Cardiac fibroblast (primary cell): ENCODE data around the gene C14orf119.
"Not testable (repeated sequence)": the region's sequence is repeated elsewhere in the genome, so short reads cannot be mapped to it uniquely, and the experiment has no call there.

Experiments
- DNase-seq, 2 donors: peaks; one replicate each; pipeline versions ENCODE4 v3.0.0 to v3.0.0-alpha.2; 2010; ENCODE audit warnings: low read depth in 2 of 2
- H3K4me3 ChIP-seq, 2 donors: replicated peaks in 1 of 2; 1 replicate in 1 of 2; 2 replicates in 1 of 2; pipeline ENCODE4 v1.5.1; 2011; ENCODE audit warnings: low read depth in 2 of 2, low read length in 2 of 2, mild to moderate bottlenecking in 2 of 2, moderate library complexity in 1 of 2
- CTCF ChIP-seq: IDR thresholded peaks from one replicate; pipeline ENCODE4 v1.5.1; 2011; ENCODE audit warnings: low read depth, mild to moderate bottlenecking, low read length, inconsistent platforms

Gene C14orf119

GRCh38 chr14:23104070-23104590 is 8.8 kb downstream of the C14orf119 start:
- H3K4me3 ChIP-seq: no peak overlapping the region
- DNase-seq: no peak
- TF ChIP-seq CTCF: no peak

- H3K4me3 ChIP-seq: no peak within 1 kb of the TSS
- TF ChIP-seq CTCF: no peak
- DNase-seq: peak in 1 of 2 donors; percentile 30
Observed at GRCh38 chr14:23104591-23105347, 9.5 kb downstream of the C14orf119 start, which contains the start of gene CIROP. Gene CIROP (minus strand): TSS chr14:23104989. CDS start chr14:23104920, 69 bp downstream.

- DNase-seq: no peak
- TF ChIP-seq CTCF: no peak
- H3K4me3 ChIP-seq: no peak overlapping the region
Observed at GRCh38 chr14:23105348-23105824, 10.1 kb downstream of the C14orf119 start.

GRCh38 chr14:23106747-23107045 is 11.4 kb downstream of the C14orf119 start:
- no peak for DNase-seq
- H3K4me3 ChIP-seq: no peak overlapping the region
- no peak for TF ChIP-seq CTCF

GRCh38 chr14:23107620-23108019 is 12.3 kb downstream of the C14orf119 start:
- H3K4me3 ChIP-seq, DNase-seq: not testable (repeated sequence)

GRCh38 chr14:23108169-23108568 is 12.9 kb downstream of the C14orf119 start:
- not testable (repeated sequence) for H3K4me3 ChIP-seq, DNase-seq

- no peak for DNase-seq
- no peak overlapping the region for H3K4me3 ChIP-seq
- no peak for TF ChIP-seq CTCF
Observed at GRCh38 chr14:23109769-23110168, 14.5 kb downstream of the C14orf119 start.
